Epithelial cell of esophagus (primary cell): ENCODE measurements around the gene YIF1A.

ENCODE experiments used
- DNase-seq: peaks from one replicate; pipeline ENCODE4 v3.0.0; 2010; ENCODE audit warnings: low read depth
- H3K4me3 ChIP-seq: 2 replicates; pipeline ENCODE4 v1.5.1; 2011; ENCODE audit warnings: mild to moderate bottlenecking, low read length, control low read depth
- CTCF ChIP-seq: IDR thresholded peaks from 2 replicates; pipeline ENCODE4 v1.5.1; 2011; ENCODE audit warnings: low read depth, mild to moderate bottlenecking, low read length, control low read depth, inconsistent platforms; ENCODE audit not compliant: insufficient read depth; ENCODE audit errors: missing control alignments

The YIF1A gene

GRCh38 chr11:66237867-66238266 lies 51.1 kb downstream of the YIF1A start:
- no peak for TF ChIP-seq CTCF
- no peak for DNase-seq
- no peak overlapping the region for H3K4me3 ChIP-seq

- no peak for TF ChIP-seq CTCF
- no peak overlapping the region for H3K4me3 ChIP-seq
- no peak for DNase-seq
Observed at GRCh38 chr11:66235141-66235540, 53.8 kb downstream of the YIF1A start.
